Endothelial cell of umbilical vein (primary cell): Measurements from ENCODE around the gene AIRE. TPM values are rescaled to one million over a fixed set of nuclear protein-coding genes. Genes with fewer than 3 reads are reported as not detected.

Experiments
- BruUV-seq: library from RNA; stranded (reverse); fragments of 400-500 nt; replicated peaks from 2 replicates; lab custom pipeline; 2021; lab: Mats Ljungman, UMichigan
- CTCF ChIA-PET: fragments of 300-600, 350-600 bp; sonication (Branson Sonifier 250); formaldehyde crosslinking; loops from one replicate; lab custom pipeline; 2021; ENCODE audit warnings: antibody characterized with exemption, inconsistent platforms; lab: Charles Lee
- POLR2A ChIA-PET: fragments of 300-600, 350-600 bp; sonication (Branson Sonifier 250); formaldehyde crosslinking; loops from one replicate; lab custom pipeline; 2021; ENCODE audit warnings: antibody characterized with exemption, inconsistent platforms; lab: Charles Lee
- DNase-seq: peaks from one replicate; pipeline ENCODE4 v3.0.0-alpha.2; 2011; ENCODE audit warnings: low read depth, low spot score
- FAIRE-seq: peaks from 2 replicates; lab custom pipeline; 2011; peaks lifted over from hg19 to GRCh38; lab: Jason Lieb, UNC
- H2AFZ ChIP-seq: 2 replicates; pipeline ENCODE4 v1.6.0; 2012; ENCODE audit warnings: low read depth, low read length, control low read depth, inconsistent platforms
- H3K27ac ChIP-seq: 2 replicates; pipeline ENCODE4 v1.5.1; 2011; ENCODE audit warnings: low read depth, mild to moderate bottlenecking, control low read depth, low read length, moderate library complexity; ENCODE audit not compliant: insufficient read depth
- H3K27me3 ChIP-seq, 2 experiments: 2 replicates each; pipeline versions ENCODE4 v1.6.0 to v1.6.1; 2011; ENCODE audit warnings: low read length in 2 of 2, mixed read lengths in 1 of 2; ENCODE audit not compliant: control insufficient read depth in 2 of 2, insufficient read depth in 2 of 2
- H3K36me3 ChIP-seq, 2 experiments: 2 replicates in 1 of 2; 3 replicates in 1 of 2; pipeline ENCODE4 v1.5.1; 2011; ENCODE audit warnings: low read length in 2 of 2, mild to moderate bottlenecking in 1 of 2, moderate library complexity in 1 of 2; ENCODE audit not compliant: control insufficient read depth in 2 of 2, insufficient read depth in 2 of 2; ENCODE audit errors: extremely low read depth in 1 of 2
- H3K4me1 ChIP-seq: 3 replicates; pipeline ENCODE4 v1.5.1; 2011; ENCODE audit warnings: mild to moderate bottlenecking, low read length; ENCODE audit not compliant: control insufficient read depth, insufficient read depth; ENCODE audit errors: extremely low read depth
- H3K4me2 ChIP-seq: 2 replicates; pipeline ENCODE4 v1.6.1; 2011; ENCODE audit warnings: low read length, control low read depth, mixed read lengths; ENCODE audit not compliant: insufficient read depth
- H3K4me3 ChIP-seq, 3 experiments: fragments of 200-600 bp in 1 of 3; sonication (generic), shearing (Covaris generic) in 1 of 3; replicated peaks in 1 of 3; 2 replicates each; pipeline ENCODE4 v1.5.1; 2011 to 2016; ENCODE audit warnings: control low read depth in 3 of 3, low read length in 3 of 3, mild to moderate bottlenecking in 2 of 3, inconsistent platforms in 1 of 3, low read depth in 1 of 3, moderate library complexity in 1 of 3; ENCODE audit not compliant: insufficient read depth in 1 of 3
- H3K79me2 ChIP-seq: 2 replicates; pipeline ENCODE4 v1.6.0; 2012; ENCODE audit warnings: low read length, inconsistent platforms; ENCODE audit not compliant: control insufficient read depth, insufficient read depth
- H3K9ac ChIP-seq: replicated peaks from 2 replicates; pipeline ENCODE3; 2011; ENCODE audit warnings: low read length, control low read depth; ENCODE audit not compliant: insufficient read depth; ENCODE audit errors: extremely low read depth
- H3K9me1 ChIP-seq: replicated peaks from 3 replicates; pipeline ENCODE4 v1.6.0; 2011; ENCODE audit warnings: mild to moderate bottlenecking, low read length; ENCODE audit not compliant: control insufficient read depth, insufficient read depth; ENCODE audit errors: extremely low read depth
- H3K9me3 ChIP-seq: replicated peaks from 2 replicates; pipeline ENCODE4 v1.5.1; 2012; ENCODE audit warnings: low read length, inconsistent platforms; ENCODE audit not compliant: control insufficient read depth, insufficient read depth
- H4K20me1 ChIP-seq: replicated peaks from 2 replicates; pipeline ENCODE3; 2011; ENCODE audit warnings: mild to moderate bottlenecking, low read length; ENCODE audit not compliant: control insufficient read depth, insufficient read depth; ENCODE audit errors: extremely low read depth
- EZH2 ChIP-seq: IDR thresholded peaks from 2 replicates; pipeline ENCODE4 v1.6.1; 2012; ENCODE audit warnings: borderline replicate concordance, low read depth, mild to moderate bottlenecking, moderate library complexity, low read length, inconsistent platforms; ENCODE audit not compliant: severe bottlenecking
- FOS ChIP-seq: IDR thresholded peaks from 2 replicates; pipeline ENCODE4 v1.6.1; 2011; ENCODE audit warnings: mild to moderate bottlenecking, low read length, moderate library complexity, borderline replicate concordance; ENCODE audit not compliant: insufficient read depth
- GATA2 ChIP-seq: IDR thresholded peaks from 2 replicates; pipeline ENCODE4 v1.7.0; 2011; ENCODE audit warnings: low read depth, mild to moderate bottlenecking, moderate library complexity, mixed read lengths, low read length; ENCODE audit not compliant: insufficient read length, insufficient read depth
- JUN ChIP-seq: IDR thresholded peaks from 2 replicates; pipeline ENCODE4 v1.6.1; 2011; ENCODE audit warnings: borderline replicate concordance, low read depth; ENCODE audit not compliant: insufficient read length, insufficient read depth
- MYC ChIP-seq: IDR thresholded peaks from one replicate; pipeline ENCODE4 v1.6.1; 2011; ENCODE audit warnings: mild to moderate bottlenecking, low read depth, low read length
- POLR2A ChIP-seq: IDR thresholded peaks from 2 replicates; pipeline ENCODE4 v1.6.1; 2012; ENCODE audit warnings: low read depth, mild to moderate bottlenecking, control low read depth, low read length
- POLR2AphosphoS5 ChIP-seq: IDR thresholded peaks from 2 replicates; pipeline ENCODE4 v1.6.1; 2012; ENCODE audit warnings: low read depth, mild to moderate bottlenecking, control low read depth, low read length, moderate library complexity; ENCODE audit not compliant: insufficient read depth
- dilution Hi-C: fragments of 300-500 bp; cut with MboI; formaldehyde crosslinking; loops from one replicate; pipeline ENCODE4 v1.15.0; 2019; ENCODE audit warnings: low sequenced_read_pairs; ENCODE audit not compliant: extremely low pct_ligation_motif_present
- intact Hi-C: fragments of 100-400 bp; cut with micrococcal nuclease; formaldehyde crosslinking; loops from one replicate; pipeline ENCODE4 v1.10.0; 2022
- polyA plus RNA-seq, 4 experiments: library from polyadenylated mRNA; depleted of rRNA in 3 of 4; stranded (reverse) in 3 of 4; unstranded in 1 of 4; fragments of >200 nt; gene quantifications; 2 replicates each; pipeline versions ENCODE4 v1.2.1 to v1.2.3, GENCODE V29; 2011 to 2012; ENCODE audit warnings: missing spikeins in 1 of 4
- total RNA-seq: library from RNA; stranded (reverse); gene quantifications from 2 replicates; pipeline ENCODE4 v1.2.3, GENCODE V29; 2021
- TF ChIP-seq, protein P1 (sequence below), 2 donors: IDR thresholded peaks; 1 replicate in 1 of 2; 2 replicates in 1 of 2; pipeline ENCODE4 v1.5.1; 2011; ENCODE audit warnings: low read length in 2 of 2, mild to moderate bottlenecking in 2 of 2, moderate library complexity in 2 of 2, control low read depth in 1 of 2, inconsistent platforms in 1 of 2, low read depth in 1 of 2; ENCODE audit not compliant: insufficient read depth in 1 of 2; ENCODE audit errors: extremely low read depth in 1 of 2
- TF ChIP-seq, protein P2 (sequence below): IDR thresholded peaks from 2 replicates; pipeline ENCODE4 v1.6.1; 2011; ENCODE audit not compliant: insufficient read depth, insufficient read length

The AIRE gene
- total and polyA plus RNA-seq, 2 donors (not counting 3 experiments of a cell fraction or from before 2014, with no cell fraction given): 0.04 to 0.11 TPM

DNA sequence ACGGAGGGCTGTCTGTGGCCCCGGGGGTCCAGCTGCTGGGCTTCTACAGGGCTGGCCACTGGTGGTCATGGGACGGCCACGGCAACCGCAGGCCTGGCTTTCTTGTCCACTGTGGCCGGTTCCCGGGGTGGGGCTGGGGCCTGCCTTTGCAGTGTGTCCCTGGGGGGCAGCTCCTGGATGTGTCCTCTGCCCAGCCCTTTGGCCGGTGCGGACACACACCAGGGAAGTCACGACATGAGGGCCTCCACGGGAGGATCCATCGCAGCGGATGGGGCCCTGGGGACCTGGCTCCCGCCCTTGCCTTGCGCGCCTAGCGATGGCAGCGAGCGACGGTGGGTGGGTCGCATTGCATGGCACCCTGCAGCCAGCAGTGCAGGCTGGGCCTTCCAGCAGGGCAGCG is 32.2 kb downstream of the AIRE start:
- H3K27me3 ChIP-seq: no peaks in the 10 kb centered on the region
- H3K36me3 ChIP-seq: peaks cover 2 to 56% of the 10 kb centered on the region in 2 experiments
- no peaks in the 10 kb centered on the region for H3K79me2 ChIP-seq
- no peak for TF ChIP-seq FOS
- TF ChIP-seq MYC: no peak
- TF ChIP-seq, protein P1, sequence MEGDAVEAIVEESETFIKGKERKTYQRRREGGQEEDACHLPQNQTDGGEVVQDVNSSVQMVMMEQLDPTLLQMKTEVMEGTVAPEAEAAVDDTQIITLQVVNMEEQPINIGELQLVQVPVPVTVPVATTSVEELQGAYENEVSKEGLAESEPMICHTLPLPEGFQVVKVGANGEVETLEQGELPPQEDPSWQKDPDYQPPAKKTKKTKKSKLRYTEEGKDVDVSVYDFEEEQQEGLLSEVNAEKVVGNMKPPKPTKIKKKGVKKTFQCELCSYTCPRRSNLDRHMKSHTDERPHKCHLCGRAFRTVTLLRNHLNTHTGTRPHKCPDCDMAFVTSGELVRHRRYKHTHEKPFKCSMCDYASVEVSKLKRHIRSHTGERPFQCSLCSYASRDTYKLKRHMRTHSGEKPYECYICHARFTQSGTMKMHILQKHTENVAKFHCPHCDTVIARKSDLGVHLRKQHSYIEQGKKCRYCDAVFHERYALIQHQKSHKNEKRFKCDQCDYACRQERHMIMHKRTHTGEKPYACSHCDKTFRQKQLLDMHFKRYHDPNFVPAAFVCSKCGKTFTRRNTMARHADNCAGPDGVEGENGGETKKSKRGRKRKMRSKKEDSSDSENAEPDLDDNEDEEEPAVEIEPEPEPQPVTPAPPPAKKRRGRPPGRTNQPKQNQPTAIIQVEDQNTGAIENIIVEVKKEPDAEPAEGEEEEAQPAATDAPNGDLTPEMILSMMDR (IDR thresholded peaks at IDR 0.05; ENCODE audit: extremely low read depth in 1 of 2, insufficient read depth in 1 of 2, low read depth in 1 of 2, low read length in 2 of 2): no peak
- H3K9me1 ChIP-seq: no peaks in the 10 kb centered on the region
- no peak overlapping the region for H2AFZ ChIP-seq
- no peak for DNase-seq
- dilution Hi-C loops: no loop called here
- ChIA-PET CTCF (no interaction called here), POLR2A (interaction anchor here (0.6 kb wide), 1 partner anchor 16 kb away, joined by 5 read pairs; no protein-coding TSS in a partner anchor)
- no peak for FAIRE-seq
- no peaks in the 10 kb centered on the region for H4K20me1 ChIP-seq
- H3K9ac ChIP-seq: no peak overlapping the region
- no TSS peak for BruUV-seq
- H3K27ac ChIP-seq: no peak overlapping the region
- H3K4me2 ChIP-seq: no peak overlapping the region
- intact Hi-C loops: no loop called here
- H3K9me3 ChIP-seq: no peaks in the 10 kb centered on the region
- H3K4me1 ChIP-seq: no peaks in the 10 kb centered on the region
- no peak overlapping the region for H3K4me3 ChIP-seq

DNA sequence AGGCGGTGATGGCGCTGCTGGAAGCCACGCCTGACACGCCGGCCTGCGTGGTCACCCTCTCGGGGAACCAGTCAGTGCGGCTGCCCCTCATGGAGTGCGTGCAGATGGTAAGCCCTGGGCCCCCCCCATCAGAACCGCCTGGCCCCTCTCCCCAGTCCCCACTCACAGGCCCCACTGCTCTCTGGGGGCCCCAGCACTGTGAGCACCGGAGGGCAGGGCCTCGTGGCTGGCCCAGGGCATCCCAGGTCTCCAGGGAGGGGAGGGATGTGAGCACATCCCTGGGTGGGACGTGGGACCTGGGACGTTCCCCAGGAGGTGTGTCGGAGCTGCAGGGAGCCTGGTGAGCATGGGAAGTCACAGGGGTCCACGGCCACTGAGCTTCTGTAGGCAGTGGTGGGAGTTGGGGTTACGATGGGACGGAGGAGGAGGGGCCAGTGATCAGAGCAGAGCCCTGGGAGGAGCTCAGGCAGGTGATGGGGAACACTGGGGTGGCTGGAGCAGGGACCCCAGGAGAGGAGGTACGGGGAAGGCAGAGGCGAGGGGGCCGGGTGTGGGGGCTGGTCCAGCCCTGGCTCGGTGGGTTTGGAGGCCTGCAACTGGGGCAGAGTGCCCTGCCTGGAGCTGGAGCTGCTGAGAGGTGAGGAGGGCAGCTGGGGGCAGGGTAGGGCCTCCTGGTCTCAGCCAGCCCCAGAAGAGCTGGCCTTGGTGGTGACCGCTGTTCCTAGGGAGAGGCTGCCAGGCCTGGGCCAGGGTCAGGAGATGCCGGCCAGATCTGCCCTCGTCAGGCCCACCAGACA is 33.0 kb downstream of the AIRE start:
- peaks cover 2 to 51% of the 10 kb centered on the region in 2 experiments for H3K36me3 ChIP-seq
- no peak for DNase-seq
- CTCF ChIA-PET: interaction anchor here (1.0 kb wide), 1 partner anchor 21 kb away, joined by 3 read pairs; no protein-coding TSS in a partner anchor

More for the DNA sequence above, 33.0 kb downstream of the AIRE start:
- no peak for FAIRE-seq
- no peak overlapping the region for H3K4me3 ChIP-seq
- no peak overlapping the region for H3K27ac ChIP-seq
- H3K9me1 ChIP-seq: no peaks in the 10 kb centered on the region
- H3K79me2 ChIP-seq: no peaks in the 10 kb centered on the region
- H2AFZ ChIP-seq: no peak overlapping the region
- no peaks in the 10 kb centered on the region for H3K27me3 ChIP-seq
- H4K20me1 ChIP-seq: no peaks in the 10 kb centered on the region
- intact Hi-C loops (no loop called here), dilution Hi-C loops (no loop called here)
- POLR2A ChIA-PET: no interaction called here
- H3K4me1 ChIP-seq: no peaks in the 10 kb centered on the region
- H3K4me2 ChIP-seq: no peak overlapping the region
- BruUV-seq: no TSS peak
- no peaks in the 10 kb centered on the region for H3K9me3 ChIP-seq
- H3K9ac ChIP-seq: no peak overlapping the region
- TF ChIP-seq, protein P2, sequence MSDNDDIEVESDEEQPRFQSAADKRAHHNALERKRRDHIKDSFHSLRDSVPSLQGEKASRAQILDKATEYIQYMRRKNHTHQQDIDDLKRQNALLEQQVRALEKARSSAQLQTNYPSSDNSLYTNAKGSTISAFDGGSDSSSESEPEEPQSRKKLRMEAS: no peak
- TF ChIP-seq, protein P1 (IDR thresholded peaks at IDR 0.05; ENCODE audit: extremely low read depth in 1 of 2, insufficient read depth in 1 of 2, low read depth in 1 of 2, low read length in 2 of 2): no peak
- no peak for TF ChIP-seq FOS
- TF ChIP-seq JUN: no peak
- no peak for TF ChIP-seq POLR2AphosphoS5
- TF ChIP-seq POLR2A: no peak
- TF ChIP-seq EZH2: no peak
- TF ChIP-seq MYC: no peak
- no peak for TF ChIP-seq GATA2
